ENCODE data around the gene AHSG. TPM values are rescaled to one million over a fixed set of nuclear protein-coding genes. Genes with fewer than 3 reads are reported as not detected.

Gene AHSG
- total and polyA plus RNA-seq, 2 donors (not counting 3 experiments of a cell fraction or from before 2014, with no cell fraction given): not detected

GRCh38 chr3:186569779-186570095 lies 43.1 kb upstream of the AHSG start:
- dilution Hi-C loops (cut with MboI; ENCODE audit: extremely low pct_ligation_motif_present, low sequenced_read_pairs): no loop called here
- H3K4me2 ChIP-seq (ENCODE audit: insufficient read depth, low read length): peak overlapping the region; percentile 80
- H2AFZ ChIP-seq (ENCODE audit: low read depth, low read length): peak overlapping the region; percentile 86
- no peaks in the 10 kb centered on the region for H3K9me1 ChIP-seq (replicated peaks; ENCODE audit: control insufficient read depth, extremely low read depth, insufficient read depth, low read length)
- CTCF ChIA-PET: interaction anchor here (0.9 to 1.4 kb wide), 10 partner anchors 29 to 626 kb away, joined by 3 to 12 read pairs (median 4); no protein-coding TSS in a partner anchor
- no peaks in the 10 kb centered on the region for H3K27me3 ChIP-seq (ENCODE audit: control insufficient read depth in 2 of 2, insufficient read depth in 2 of 2, low read length in 2 of 2)
- peak overlapping the region; percentile 55 to 91 (median 80) for H3K4me3 ChIP-seq (replicated peaks in 1 of 3; ENCODE audit: insufficient read depth in 1 of 3, low read depth in 1 of 3, low read length in 3 of 3)
- H3K36me3 ChIP-seq (ENCODE audit: control insufficient read depth in 2 of 2, extremely low read depth in 1 of 2, insufficient read depth in 2 of 2, low read length in 2 of 2): no peaks in the 10 kb centered on the region
- H3K4me1 ChIP-seq (ENCODE audit: control insufficient read depth, extremely low read depth, insufficient read depth, low read length): peaks cover 18% of the 10 kb centered on the region
- intact Hi-C loops (cut with micrococcal nuclease): loop anchor here (1.0 to 5.0 kb wide), 9 partner anchors 47 to 631 kb away; partner anchors contain the start of genes EIF4A2, ETV5, RFC4 and RPL39L
- POLR2A ChIA-PET: interaction anchor here (0.8 to 1.9 kb wide), 8 partner anchors 10 to 632 kb away, joined by 3 to 27 read pairs (median 4); partner anchors contain the start of genes EIF4A2, ETV5 and TRA2B
- H3K79me2 ChIP-seq (ENCODE audit: control insufficient read depth, insufficient read depth, low read length): peaks cover 21% of the 10 kb centered on the region
- H3K9ac ChIP-seq (replicated peaks; ENCODE audit: extremely low read depth, insufficient read depth, low read length): peak overlapping the region; percentile 88
- DNase-seq (ENCODE audit: low read depth, low spot score): no peak
- no peaks in the 10 kb centered on the region for H4K20me1 ChIP-seq (replicated peaks; ENCODE audit: control insufficient read depth, extremely low read depth, insufficient read depth, low read length)
- peak overlapping the region; percentile 58 for H3K27ac ChIP-seq (ENCODE audit: insufficient read depth, low read depth, low read length)
- FAIRE-seq: no peak
- TSS peak; percentile 65 for BruUV-seq (replicated peaks)
- no peaks in the 10 kb centered on the region for H3K9me3 ChIP-seq (replicated peaks; ENCODE audit: control insufficient read depth, insufficient read depth, low read length)
- TF ChIP-seq FOS (IDR thresholded peaks at IDR 0.05; ENCODE audit: borderline replicate concordance, insufficient read depth, low read length): no peak
- TF ChIP-seq GATA2 (IDR thresholded peaks at IDR 0.05; ENCODE audit: insufficient read depth, insufficient read length, low read depth, low read length): no peak
- TF ChIP-seq POLR2A (IDR thresholded peaks at IDR 0.05; ENCODE audit: low read depth, low read length): no peak
- TF ChIP-seq MAX (IDR thresholded peaks at IDR 0.05; ENCODE audit: insufficient read depth, insufficient read length): no peak
- no peak for TF ChIP-seq POLR2AphosphoS5 (IDR thresholded peaks at IDR 0.05; ENCODE audit: insufficient read depth, low read depth, low read length)
- TF ChIP-seq EZH2 (IDR thresholded peaks at IDR 0.05; ENCODE audit: borderline replicate concordance, low read depth, low read length, severe bottlenecking): no peak
